Measurements from ENCODE around the gene PFKFB2. TPM values are rescaled to one million over a fixed set of nuclear protein-coding genes. Genes with fewer than 3 reads are reported as not detected.

Gene PFKFB2
- polyA plus RNA-seq, 3 donors: 15.7 to 28.2 (median 19.7) TPM

DNA sequence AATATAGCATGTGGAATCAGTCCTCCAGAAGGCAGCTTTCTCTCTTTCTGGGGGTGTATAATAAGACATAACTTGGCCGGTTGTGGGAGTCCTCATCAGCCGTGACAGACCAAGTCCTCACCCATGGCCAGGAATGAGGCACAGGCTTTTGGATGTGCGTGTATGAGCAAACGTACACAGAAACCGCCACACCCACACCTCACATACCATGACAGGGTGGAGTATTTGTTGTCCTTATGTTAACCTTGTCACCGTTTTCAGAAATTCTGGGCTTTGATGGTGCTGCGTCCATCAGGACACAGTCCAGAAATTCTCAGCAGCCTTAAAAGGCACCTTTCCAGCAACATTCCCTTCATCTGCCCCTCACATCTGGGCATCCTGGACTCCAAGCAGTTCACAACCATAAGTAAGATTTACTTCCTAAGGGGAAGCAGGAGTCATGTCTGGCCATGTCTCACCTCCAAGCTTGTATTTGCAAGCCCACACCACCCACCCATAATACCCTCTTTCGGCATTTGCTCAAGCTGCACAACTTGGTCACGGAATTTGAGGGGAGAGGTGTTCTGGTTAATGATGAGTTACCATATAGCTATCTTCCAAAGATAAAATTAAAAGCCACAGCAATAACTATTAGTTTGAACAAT, 32.9 kb upstream of the PFKFB2 start:
- DNase-seq (ENCODE audit: extremely low read depth in 1 of 11, low read depth in 9 of 11, low spot score in 4 of 11): no peak

DNA sequence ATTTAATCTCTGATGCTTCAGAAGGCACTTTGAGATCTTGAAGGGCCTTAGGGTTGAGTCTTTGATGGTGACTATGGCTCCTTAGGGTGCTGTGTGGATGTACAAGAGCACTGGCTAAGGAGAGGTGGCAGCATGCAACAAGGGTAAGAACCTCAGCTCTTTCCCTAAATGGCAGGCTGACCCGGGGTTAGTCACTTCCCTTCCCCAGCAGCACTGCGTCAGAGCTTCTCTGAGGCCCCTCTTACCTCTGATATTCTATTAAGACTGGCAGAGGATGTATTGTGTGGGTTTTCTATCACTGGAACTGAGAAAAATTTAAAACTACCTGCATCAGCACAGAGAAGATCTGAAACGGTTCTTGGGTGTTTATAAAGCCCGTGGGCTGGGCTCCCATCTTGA, 32.4 kb upstream of the PFKFB2 start:
- DNase-seq (ENCODE audit: extremely low read depth in 1 of 11, low read depth in 9 of 11, low spot score in 4 of 11): no peak

DNA sequence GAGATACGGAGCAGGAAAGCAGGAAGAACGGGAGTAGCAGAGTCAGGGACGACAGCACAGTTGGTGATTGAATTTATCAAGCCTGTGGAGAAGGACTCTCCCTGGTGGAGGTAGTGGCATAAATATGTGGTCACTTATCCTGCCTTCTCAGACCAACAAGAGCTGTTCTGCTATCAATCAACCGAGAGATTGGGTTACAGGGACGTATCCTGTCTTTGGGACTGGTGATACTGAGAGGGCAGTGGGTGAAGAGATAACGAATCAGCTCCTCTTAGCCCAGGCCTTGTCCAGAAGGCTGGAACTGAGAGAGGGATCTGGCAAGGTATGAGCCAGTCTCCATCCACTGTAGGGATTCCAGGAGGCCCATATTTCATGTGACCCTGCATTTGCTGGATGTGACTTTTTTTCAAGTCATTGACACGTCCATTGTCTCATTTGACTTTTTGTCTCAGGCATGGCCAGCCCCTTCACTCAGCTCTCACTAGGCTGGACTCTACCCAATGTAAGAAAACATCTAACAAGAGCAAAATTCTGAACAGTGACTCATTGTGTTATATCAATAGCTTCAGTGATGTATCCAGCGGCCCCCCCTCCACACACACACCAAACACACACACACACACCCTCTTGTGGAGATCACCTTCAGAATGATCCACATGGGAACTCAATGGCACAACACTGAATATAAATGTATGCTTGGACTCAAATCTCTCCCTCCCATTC, 31.8 kb upstream of the PFKFB2 start:
- no peak for DNase-seq (ENCODE audit: extremely low read depth in 1 of 11, low read depth in 9 of 11, low spot score in 4 of 11)

DNA sequence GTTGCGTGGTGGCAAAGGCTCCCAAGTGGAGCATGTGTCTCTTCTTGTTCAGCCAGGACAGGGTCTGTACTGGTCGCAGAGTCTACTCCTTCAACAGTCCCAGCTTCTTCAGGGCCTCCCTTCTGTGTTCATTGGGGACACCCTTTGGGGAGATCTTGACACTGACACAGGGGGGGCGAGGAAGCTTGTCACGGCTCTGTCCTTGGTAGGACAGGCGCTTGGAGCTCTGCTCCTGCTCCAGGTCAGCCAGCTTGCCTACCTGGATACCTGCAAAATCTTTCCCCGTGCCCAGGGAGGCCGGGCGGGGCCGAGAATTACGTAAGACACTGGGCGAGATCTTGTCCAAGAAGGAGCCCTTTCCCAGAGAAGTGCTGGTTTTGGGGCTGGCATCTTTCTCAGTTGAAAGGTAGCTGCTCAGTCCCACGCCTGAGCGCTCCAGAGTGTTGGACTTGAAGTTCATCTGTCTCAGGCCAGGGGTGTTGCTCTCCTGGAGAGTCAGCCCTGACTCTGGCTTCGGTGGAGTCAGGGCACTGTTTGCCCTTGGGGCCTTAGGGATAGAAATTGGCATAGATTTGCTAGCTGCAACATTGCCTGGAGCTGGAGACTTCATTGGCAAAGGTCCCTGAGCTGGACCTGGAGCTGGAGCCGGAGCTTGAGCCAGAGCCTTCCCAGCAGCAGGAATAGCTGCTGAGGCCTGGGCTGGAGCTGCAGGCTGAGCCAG, 31.0 kb upstream of the PFKFB2 start:
- DNase-seq (ENCODE audit: extremely low read depth in 1 of 11, low read depth in 9 of 11, low spot score in 4 of 11): no peak

DNA sequence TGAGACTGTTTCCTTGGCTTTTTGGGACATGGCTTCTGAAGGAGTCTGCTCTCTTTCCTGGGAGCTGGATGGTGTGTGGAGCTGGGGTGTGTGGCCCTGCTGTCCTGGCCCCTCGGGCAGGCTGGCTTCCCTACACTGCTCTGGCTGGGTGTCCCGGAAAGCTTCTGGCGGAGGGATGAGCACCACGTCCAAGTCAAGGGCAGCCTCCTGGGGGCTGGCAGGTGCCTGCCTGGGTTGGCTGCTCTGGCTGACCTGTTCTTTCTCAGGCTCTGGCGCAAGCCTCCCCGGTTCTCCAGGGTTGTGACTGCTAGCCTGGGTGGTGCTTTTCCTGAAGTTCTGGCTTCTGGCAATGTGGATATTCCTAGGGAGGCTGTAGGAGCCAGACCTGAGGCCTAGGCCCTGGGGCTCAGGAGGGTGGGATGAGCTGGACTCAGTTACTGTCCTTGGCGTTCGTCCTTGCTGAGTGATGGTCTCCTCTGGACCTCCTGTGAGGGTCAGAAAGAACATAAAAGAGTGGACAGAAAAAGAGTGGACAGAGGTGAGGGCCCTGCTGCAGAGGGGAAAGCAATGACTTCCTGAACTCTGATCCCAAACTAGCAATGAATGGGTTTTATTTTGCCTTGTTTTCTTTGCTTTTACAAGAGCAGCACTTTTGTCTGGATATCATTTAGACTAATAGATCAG, 29.9 kb upstream of the PFKFB2 start:
- no peak for DNase-seq (ENCODE audit: extremely low read depth in 1 of 11, low read depth in 9 of 11, low spot score in 4 of 11)

DNA sequence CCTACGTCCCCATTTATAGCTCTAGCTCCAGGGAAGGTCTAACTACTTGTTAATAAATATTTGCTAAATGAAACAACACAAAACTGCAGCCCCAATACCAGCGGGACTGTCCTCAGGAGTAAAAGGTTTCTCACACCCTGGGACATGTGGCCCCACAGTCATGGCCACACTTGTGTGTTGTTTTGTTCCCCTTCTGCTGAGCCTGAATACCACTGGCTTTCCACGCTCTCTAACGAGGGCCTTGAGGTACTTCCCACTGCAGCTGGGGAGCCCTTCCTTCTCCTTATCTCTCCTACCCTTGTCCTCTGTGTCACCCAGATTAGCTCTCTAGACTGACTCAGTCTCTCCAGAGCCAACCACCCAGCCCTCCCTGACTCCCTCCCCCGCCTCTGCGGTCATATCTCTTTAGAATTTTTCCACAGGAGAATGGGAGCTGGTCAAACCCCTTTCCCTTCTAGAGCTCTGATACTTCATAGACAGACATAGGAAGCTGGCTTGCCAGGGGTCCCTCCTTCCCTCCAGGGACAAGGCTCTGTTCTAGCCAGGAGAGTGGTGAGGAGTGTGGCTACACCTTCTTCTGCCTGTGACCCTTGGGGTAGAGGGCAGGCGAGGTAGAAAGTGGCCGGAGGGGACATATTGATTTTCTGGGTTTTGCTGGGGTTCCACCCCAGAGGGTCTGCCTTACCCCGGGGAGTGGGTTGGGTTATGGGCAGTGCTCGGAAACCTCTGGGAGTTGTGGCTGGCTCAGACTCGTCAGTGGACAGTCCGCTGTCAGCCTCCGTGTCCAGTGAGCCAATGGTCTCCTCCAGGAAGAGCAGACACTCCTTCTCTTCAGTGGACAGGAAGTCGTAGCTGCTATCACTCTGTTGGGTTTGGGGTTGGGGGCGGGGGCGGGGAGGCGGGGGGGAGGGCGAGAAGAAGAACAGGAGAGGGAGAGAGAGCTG, 28.6 kb upstream of the PFKFB2 start:
- DNase-seq (ENCODE audit: extremely low read depth in 1 of 11, low read depth in 9 of 11, low spot score in 4 of 11): no peak

DNA sequence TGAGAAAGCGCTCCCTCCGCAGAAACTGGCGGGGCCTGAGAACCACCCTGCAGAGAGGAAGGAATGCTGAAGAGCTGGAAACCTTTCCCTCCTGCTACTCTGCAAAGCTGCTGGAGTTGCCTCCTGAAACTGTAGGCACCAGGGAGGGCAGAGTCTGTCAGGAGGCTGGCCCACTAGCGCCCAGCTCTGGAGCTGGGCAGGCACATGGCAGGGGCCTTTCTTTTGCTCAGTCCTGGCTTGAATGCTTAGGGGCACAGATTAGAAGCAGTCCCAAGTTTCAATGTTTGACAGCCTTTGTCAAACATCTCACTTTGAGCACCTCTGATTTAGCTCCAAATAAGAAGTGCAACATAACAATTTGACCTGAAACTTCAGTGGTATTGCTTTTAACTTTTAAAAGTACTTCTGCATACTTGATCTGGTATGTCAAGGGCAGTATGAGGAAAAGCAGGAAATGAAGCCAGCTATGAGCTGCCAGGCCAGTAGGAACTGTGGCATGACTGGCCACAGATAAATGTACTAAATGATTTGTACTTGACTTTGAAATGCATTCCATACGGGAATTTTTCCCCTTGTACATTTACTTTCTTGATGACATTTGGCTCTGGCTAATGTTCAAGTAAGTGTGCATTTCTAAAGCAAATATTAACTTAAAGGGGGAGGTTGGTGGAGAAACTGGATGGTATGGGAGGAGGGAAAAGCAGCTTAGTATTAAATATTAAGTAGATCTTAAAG, 27.8 kb upstream of the PFKFB2 start:
- no peak for DNase-seq (ENCODE audit: extremely low read depth in 1 of 11, low read depth in 9 of 11, low spot score in 4 of 11)

DNA sequence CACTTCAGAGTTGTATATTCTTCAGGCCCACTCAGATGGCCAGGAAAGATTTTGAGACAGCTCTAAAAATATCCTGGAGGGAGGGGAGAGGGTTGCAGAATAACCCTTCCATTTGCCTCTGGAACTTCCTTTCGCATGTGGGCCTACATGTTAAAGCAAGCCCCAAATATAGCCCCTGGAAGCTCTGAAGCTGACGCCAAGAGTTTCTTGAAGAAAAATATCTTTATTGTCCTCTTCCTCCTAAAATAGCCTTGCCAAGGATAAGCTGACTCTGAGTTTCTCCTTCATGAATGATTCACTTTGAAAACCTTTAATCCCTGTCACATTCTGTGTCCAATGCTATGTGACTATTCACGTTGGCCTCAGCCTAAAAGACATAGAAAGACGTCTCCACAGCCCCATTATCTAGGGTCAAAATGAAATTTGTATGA, 27.0 kb upstream of the PFKFB2 start:
- DNase-seq (ENCODE audit: extremely low read depth in 1 of 11, low read depth in 9 of 11, low spot score in 4 of 11): no peak

DNA sequence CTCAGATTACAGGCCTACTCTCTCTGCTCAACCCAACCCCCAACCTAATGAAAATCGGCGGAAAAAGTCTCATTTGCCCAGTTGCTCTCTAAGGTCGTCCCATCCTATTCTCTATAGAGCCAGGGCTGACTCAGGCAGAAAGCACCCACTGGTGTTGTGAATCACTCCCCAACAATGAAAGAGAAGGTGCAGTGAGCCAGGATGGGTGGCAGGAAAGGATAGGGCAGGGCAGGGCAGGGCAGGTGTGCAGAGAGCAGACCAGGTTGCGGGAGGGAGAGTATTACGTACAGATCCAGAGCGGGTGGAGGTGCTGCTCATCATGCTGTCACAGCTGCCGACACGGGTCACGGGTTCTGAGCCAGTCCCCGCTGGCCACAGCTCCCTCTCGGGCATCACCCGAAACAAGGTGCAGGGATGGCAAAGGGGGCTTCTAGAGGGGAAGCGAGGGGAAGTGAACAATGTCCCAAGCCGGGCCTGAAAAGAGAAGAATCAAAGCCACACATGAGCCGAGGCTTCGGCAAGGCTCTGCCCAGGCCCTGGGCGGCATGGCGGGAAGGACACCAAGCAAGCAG, 25.8 kb upstream of the PFKFB2 start:
- no peak for DNase-seq (ENCODE audit: extremely low read depth in 1 of 11, low read depth in 9 of 11, low spot score in 4 of 11)

DNA sequence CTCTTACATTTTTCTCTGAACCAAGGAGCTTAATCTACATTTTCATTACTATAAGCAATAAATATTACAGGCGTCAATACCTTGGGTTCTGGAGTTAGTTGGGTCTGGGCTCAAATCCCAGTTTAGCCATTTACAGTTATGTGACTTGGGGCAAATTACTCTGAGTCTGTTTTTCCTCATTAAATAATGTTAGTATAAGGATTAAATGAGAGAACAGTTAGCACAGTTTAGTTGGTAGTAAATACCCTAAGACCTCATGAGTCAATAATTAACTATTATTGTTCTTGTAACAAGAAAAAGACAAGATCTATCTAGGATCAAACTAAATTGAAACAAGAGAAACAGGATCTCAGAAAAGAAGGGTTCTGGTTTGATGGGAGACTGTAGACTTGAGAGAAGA, 25.2 kb upstream of the PFKFB2 start:
- no peak for DNase-seq (ENCODE audit: extremely low read depth in 1 of 11, low read depth in 9 of 11, low spot score in 4 of 11)

DNA sequence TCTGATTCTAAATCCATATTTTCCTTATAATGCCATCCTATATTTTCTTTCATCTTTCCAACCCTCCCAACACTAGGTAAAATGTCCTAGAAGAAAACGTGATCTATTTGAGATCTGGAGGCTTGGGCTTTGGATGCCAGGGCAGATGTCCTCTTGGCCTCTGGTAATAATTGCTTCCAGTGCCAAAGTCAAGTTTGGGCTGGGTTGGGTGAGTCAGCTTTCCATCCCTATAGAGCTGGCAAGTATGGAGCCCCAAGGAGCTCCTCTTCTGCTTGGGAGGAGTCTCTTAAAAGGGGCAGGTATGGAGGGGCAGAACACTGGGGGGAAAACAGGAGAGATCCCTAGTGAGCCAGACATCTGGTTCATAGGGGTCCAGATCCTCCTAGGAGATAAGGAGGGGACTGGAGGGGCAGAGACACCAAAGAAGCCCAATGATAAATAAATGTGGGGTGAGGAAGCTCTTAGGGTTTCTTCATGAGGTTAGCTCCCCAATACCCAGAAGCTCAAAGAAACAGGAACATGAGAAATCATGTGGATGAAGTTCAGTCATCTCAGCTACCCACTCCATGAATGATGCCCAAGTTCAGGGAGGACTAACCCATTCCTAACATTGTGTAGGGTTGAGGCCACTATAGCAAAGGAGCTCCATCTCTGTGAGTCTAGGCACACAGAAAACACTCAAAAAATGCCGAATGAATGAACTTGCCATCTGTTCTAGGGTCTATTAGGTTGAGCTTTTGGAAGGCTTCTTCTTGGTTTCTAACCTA, 24.0 kb upstream of the PFKFB2 start:
- no peak for DNase-seq (ENCODE audit: extremely low read depth in 1 of 11, low read depth in 9 of 11, low spot score in 4 of 11)

DNA sequence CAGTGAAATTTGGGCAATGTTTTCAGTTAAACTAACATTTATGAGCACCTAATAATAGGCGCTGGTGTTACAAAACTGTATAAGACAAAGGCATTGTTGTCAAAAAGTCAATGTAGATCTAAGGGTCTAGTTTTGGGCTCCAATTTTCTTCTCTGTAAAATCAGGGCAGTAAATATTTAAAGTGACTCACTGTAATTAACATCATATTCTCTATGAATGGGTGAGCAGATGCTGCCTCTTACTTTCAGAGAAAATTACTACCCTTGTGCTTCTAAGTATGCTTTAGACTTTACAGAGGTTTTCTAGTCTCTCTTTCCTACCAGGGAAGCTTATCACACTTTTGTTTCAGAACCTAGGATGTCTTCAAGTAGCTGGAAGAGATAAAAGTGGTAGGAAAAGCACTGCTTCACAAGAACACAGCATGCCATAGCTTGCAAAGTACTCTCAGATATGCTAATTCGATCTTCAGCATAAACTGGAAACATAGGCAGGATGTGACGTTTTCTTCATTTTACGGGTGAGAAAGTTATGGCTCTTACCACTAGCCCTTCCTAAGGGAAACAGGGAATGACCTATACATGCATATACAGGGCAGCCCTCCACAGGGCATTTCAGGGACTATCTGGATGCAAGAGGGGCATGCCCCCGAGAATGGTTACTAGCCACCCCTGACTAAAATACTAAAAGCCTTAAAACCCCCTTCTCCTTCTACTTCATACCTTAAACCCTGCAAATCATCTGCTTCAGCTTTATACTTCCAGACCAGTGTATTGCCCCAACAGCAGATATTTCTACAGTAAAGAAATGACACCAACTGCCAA, 23.2 kb upstream of the PFKFB2 start:
- no peak for DNase-seq (ENCODE audit: extremely low read depth in 1 of 11, low read depth in 9 of 11, low spot score in 4 of 11)

DNA sequence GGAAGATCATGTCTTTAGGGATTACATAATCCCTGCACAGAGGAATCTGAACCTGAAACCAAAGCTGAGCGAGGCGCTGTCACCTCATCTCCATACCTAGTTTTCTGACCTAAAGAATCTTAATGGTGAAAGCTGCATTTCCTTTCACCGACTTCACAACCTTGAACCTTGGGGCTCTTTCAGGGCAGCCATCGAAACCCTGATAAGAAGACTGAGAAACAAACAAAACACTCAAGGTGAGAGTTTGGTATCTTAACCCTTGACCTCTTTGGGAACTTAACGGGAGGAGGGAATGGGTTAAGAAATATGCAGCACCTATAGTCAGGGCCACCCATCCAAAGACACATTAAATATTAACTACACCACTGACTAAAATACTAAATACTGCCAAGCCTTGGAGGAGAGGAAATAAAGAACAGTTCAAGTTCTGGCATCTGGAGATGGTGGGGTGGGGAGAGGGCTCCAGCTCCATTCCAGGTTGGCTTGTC, 22.5 kb upstream of the PFKFB2 start:
- no peak for DNase-seq (ENCODE audit: extremely low read depth in 1 of 11, low read depth in 9 of 11, low spot score in 4 of 11)

DNA sequence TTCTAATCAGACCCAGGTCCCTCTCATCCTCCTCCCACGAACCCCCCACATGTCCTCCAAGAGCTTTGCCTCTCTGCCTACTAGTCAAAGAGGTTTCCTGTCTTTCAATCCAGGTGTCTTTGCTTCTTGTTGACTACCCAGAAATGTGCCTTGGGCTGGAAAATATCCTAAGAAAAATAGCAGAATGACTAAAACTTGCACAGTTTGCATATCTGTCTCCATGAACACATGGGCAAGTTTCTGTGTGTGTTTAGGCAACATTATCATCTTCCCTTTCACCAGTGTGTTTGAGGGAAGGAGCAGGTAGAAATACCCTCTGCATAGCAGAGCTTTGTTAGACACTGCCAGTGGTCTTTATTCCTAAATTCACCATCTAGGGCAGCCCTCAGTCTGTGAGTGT, 22.1 kb upstream of the PFKFB2 start:
- no peak for DNase-seq (ENCODE audit: extremely low read depth in 1 of 11, low read depth in 9 of 11, low spot score in 4 of 11)

DNA sequence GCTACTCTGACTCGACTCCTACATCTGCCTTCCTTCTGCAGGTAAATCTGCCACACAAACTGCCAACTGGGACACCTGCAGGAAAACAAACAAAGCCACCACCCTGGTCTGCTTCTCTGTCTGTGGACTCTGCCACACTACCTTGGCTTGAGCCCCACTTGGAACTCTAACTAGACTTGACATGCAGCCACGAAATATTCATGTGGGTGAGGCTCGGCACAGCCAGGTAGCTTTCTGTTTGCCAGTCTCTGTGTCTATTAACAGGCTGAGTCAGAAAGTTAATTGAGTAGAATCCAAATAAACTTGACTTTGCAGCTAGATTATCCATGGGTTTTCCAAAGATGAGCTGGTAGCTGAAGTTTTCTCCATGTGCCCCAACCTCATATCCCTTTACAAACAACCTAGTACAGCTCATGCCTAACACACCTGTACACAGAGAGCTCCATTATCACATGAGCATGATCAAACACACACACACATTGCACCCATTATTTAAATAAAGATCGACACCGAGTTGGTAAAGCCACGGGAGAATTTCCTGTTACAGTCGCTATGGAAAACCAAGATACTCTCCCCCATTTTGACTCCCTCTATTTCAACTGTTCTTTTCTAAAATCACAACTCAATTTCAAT, 21.3 kb upstream of the PFKFB2 start:
- no peak for DNase-seq (ENCODE audit: extremely low read depth in 1 of 11, low read depth in 9 of 11, low spot score in 4 of 11)

All from renal cortex interstitium (tissue), 11 donors.